T-helper 1 cell (primary cell): Measurements from ENCODE around the gene MRPL54.

Experiments used
- DNase-seq, 5 donors: peaks; one replicate each; pipeline ENCODE4 v3.0.0-alpha.2; 2012 to 2020

MRPL54 gene

GRCh38 chr19:3785938-3786824, 23.7 kb downstream of the MRPL54 start, which contains the start of gene MATK:
MATK (minus strand) TSS chr19:3786381; CDS start chr19:3785135, 1,246 bp downstream.
- DNase-seq = no peak

DNA sequence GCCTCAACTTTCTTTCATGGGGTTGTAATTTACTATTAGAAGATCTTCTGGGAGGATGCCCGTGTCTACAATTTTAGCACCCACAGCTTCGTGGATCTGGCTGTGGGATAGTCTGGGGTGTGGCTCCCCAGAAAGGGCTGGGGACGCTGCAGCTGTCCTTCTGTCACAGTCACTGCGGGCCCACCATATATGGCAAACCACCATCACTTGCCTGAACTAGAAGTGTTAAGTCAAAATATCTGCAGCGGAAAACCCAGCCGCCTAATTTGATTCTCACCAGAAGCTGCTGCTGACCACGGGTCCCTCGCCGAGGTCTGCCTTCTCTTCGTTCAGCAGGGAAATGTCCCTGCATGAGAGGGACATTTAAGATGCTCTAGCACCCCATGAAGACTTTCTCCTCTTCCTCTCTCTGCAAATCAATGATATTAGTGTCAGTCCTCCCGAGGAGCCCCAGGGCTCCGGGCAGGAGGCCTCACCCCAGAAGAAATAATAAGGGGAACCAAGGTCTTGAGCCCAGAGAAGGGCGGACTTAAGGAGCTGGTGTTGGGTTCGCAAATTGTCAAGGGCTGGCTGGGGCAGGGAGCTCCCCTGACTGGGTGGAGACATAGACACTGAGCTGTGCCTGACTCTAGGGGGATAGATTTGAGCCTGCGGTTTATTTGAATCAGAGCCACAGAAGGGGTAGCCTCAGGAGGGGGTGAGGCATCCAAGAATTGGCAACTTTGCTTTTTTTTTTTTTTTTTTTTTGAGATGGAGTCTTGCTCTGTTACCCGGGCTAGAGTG, 26.7 kb downstream of the MRPL54 start:
- DNase-seq = no peak

DNA sequence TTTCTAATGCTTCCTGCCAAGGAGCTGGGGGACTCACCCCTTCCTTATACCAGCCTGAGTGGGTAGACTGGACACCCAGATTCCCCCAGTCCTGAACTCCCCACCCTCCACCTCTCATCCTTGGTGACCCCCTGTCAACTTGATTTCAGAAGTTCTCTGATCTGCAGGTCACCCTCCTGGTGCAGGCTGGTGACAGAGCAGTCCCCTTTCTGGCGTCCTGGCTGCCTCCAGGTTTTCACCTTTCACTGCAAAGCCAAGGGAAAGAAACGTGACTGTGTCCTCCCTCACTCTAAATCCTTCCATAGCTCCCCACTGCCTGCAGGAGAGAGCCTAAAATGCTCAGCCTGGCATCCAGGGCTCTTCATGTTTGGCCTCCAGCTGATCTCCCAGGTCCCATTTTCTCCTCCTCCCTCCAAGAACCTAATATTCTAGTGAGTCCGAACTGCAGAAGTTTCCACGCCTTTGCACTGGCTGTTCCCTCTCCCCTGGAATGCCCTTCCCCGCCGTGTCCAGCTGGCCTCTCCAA, 27.8 kb downstream of the MRPL54 start:
- no peak for DNase-seq

- DNase-seq = no peak
These were observed 28.5 kb downstream of the MRPL54 start for GRCh38 chr19:3790941-3791340.

- DNase-seq = no peak
These were observed 29.6 kb downstream of the MRPL54 start for GRCh38 chr19:3792114-3792513.

DNA sequence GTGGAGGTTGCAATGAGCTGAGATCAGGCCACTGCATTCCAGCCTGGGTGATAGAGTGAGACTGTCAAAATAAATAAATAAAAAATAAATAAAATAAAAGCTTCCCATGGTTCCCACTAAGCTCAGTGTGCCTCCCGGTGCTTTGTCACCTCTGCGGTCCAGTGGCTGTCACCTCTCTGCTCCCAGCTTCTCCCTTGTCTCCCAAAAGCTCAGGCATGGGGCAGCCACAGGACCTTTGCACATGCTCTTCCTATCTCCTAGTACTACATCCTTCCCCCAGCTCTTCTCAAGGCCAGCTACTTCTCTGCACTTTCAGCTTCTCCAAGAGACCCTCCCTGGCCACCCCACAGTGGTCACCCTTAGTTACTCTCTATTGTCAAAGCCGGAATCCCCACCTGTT, 31.3 kb downstream of the MRPL54 start:
- no peak for DNase-seq

- no peak for DNase-seq
These were observed 33.9 kb downstream of the MRPL54 start for GRCh38 chr19:3796358-3796757.

- DNase-seq = peak in 1 of 5 donors; percentile 58
These were observed 35.7 kb downstream of the MRPL54 start for GRCh38 chr19:3798137-3798536.

- no peak for DNase-seq
These were observed 38.5 kb downstream of the MRPL54 start for GRCh38 chr19:3800996-3801395.

- DNase-seq = peak in 4 of 5 donors; percentile 30 to 55 (median 46)
These were observed 39.1 kb downstream of the MRPL54 start for GRCh38 chr19:3801412-3802096.

- DNase-seq = no peak
These were observed 40.8 kb downstream of the MRPL54 start for GRCh38 chr19:3803114-3803888.

- DNase-seq = no peak
These were observed 41.5 kb downstream of the MRPL54 start for GRCh38 chr19:3803986-3804385.

DNA sequence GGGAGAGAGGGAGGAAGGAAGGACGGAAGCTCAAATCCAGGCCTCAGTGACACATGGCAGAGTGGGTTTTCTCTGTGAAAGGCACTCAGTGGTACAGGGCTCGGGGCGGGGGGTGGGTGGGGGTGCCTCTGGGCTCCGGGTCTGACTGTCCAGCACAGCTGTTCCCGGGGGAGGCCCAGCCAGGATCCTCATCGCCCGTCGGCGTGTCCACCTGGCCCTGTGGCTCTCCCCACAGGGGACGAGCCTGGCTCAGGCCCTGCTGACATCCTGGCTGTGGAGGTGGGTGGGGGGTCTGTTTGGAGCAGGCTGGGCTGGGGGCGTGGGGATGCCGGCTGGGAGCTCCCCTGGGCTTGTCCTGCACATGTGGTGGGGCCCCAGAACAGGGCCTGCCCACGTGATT, 41.9 kb downstream of the MRPL54 start:
- no peak for DNase-seq

- DNase-seq = no peak
These were observed 43.4 kb downstream of the MRPL54 start for GRCh38 chr19:3805859-3806258.

- DNase-seq = no peak
These were observed 44.6 kb downstream of the MRPL54 start for GRCh38 chr19:3807131-3807480.

DNA sequence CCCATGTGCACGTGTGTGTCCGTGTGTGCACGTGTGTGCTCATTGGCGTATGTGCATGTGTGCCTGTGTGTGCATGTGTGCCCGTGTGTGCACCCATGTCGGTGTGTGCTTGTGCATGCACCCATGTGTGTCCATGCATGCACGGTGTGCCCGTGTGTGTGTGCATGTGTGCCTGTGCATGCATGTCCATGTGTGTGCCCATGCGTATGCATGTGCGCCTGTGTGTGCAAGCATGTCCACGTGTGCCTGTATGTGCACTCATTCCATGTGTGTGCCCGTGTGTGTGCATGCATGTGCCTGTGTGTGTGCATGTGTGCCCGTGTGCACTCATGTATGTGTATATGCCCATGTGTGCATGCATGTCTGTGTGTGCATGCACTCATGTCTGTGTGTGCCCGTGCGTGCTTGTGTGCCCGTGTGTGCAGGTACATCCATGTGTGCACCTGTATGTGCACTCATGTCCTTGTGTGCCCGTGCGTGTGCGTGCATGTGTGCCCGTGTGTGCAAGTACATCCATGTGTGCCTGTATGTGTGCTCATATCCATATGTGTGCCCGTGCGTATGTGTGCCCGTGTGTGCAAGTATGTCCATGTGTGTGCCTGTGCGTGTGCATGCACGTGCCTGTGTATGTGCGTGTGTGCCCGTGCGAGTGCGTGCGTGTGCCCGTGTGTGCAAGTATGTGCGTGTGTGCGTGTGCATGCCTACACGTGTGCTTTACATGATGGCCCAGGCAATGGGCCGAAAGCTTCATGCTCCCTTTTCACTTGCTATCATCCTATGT, 45.3 kb downstream of the MRPL54 start:
- DNase-seq = no peak

- DNase-seq = no peak
These were observed 46.1 kb downstream of the MRPL54 start for GRCh38 chr19:3808420-3809143.

GRCh38 chr19:3809881-3810707, 47.6 kb downstream of the MRPL54 start:
- DNase-seq = no peak

DNA sequence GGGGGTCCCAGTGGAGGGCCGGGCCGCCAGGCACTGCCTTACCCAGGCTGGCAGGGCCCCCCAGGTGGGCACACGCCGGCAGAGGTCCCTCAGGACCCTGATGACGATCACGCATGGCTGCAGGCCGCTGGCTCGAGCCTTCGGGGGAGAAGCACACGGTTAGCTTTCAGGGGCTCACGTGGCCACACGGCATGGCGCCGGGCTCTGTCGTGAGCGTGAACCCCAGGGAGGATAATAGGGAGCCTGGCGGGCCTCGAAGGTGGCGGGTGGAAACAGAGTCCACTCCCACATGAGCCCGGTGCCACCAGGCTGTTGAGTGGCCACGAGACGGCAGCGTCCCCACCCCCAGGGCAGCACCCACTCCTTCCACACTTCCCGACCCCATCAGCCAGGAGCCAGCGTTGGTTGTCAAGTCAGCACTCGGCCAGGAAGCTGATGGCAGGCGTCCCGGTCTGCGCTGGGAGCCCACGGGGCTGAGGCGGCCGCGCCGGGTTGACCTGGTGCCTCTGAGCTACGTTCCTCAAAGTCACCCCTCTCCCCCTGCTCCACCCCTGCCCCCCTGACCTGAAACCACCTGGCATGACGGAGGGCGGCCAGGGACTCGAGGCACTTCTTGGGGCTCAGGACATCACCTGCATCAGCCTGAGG, 48.4 kb downstream of the MRPL54 start:
- no peak for DNase-seq
